ENCODE results near the gene TADA2B.

- TF ChIP-seq, protein P1, sequence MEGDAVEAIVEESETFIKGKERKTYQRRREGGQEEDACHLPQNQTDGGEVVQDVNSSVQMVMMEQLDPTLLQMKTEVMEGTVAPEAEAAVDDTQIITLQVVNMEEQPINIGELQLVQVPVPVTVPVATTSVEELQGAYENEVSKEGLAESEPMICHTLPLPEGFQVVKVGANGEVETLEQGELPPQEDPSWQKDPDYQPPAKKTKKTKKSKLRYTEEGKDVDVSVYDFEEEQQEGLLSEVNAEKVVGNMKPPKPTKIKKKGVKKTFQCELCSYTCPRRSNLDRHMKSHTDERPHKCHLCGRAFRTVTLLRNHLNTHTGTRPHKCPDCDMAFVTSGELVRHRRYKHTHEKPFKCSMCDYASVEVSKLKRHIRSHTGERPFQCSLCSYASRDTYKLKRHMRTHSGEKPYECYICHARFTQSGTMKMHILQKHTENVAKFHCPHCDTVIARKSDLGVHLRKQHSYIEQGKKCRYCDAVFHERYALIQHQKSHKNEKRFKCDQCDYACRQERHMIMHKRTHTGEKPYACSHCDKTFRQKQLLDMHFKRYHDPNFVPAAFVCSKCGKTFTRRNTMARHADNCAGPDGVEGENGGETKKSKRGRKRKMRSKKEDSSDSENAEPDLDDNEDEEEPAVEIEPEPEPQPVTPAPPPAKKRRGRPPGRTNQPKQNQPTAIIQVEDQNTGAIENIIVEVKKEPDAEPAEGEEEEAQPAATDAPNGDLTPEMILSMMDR (IDR thresholded peaks at IDR 0.05) = no peak
- TF ChIP-seq POLR2A (IDR thresholded peaks at IDR 0.05) = no peak
Measured at GRCh38 chr4:7063362-7063761, 20.2 kb downstream of the TADA2B start.

Measured in testis (tissue), 2 donors.